Stimulated activated CD8-positive, alpha-beta memory T cell treated with anti-CD3 and anti-CD28 coated beads, Interleukin-4, amount 100 ng/mL, for 48 hours (primary cell): ENCODE results near the gene RTF2.
"Not testable (repeated sequence)": the region's sequence is repeated elsewhere in the genome, so short reads cannot be mapped to it uniquely, and the experiment has no call there.

Experiments
- DNase-seq: peaks from one replicate; pipeline ENCODE4 v3.0.0-alpha.2; 2020

The RTF2 gene

DNA sequence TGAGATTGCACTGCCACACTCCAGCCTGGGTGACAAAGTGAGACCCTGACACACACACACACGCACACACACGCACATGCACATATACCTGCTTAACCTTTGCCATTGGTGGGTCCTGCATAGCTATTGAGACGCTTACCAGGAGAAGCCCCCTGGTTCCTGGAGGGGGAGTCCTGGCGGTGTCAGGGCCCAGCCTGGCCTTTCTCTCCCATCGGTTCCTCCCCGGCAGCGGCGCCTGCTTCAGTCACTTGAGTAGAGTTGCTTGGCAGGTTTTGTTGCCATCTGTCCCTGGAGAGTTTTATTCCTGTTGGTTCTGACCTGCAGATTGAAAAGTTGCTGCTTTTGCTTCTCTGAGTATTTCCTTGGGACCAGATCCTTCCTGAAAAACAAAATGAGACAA, 35.5 kb downstream of the RTF2 start:
- no peak for DNase-seq

DNA sequence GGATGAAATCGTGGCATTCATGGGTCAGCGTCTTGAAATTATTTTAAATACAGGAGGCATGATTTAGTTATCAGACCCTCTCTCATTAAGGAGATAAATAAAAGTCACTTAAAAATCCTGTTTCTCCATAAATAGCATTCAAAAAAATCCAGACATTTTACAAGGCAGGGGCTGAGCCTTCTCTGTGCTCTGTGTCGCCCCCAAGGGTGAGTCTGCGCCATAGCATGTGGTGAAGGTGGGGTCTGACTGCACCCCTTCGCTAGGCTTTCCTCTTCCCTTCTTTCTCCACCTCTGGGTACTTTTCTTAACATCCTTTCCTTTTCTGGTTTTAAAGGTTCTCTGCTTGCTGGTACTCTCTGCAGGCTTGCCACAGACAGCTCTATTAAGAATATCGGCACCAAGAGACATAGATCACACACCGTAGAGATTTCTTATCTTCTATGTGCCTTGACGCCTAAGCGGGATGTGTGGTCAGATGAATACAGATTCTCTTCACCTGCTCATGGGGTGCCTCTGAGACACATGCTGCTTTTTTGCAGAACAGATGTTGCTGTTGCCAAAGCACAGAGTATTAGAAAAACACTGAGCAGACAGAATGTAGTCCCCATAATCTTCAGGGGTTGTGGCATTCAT, 36.1 kb downstream of the RTF2 start:
- peak; percentile 55 for DNase-seq

- DNase-seq = no peak
Observed at GRCh38 chr20:56506103-56506502, 37.7 kb downstream of the RTF2 start.

GRCh38 chr20:56511926-56512325, 43.5 kb downstream of the RTF2 start:
- DNase-seq = no peak

DNA sequence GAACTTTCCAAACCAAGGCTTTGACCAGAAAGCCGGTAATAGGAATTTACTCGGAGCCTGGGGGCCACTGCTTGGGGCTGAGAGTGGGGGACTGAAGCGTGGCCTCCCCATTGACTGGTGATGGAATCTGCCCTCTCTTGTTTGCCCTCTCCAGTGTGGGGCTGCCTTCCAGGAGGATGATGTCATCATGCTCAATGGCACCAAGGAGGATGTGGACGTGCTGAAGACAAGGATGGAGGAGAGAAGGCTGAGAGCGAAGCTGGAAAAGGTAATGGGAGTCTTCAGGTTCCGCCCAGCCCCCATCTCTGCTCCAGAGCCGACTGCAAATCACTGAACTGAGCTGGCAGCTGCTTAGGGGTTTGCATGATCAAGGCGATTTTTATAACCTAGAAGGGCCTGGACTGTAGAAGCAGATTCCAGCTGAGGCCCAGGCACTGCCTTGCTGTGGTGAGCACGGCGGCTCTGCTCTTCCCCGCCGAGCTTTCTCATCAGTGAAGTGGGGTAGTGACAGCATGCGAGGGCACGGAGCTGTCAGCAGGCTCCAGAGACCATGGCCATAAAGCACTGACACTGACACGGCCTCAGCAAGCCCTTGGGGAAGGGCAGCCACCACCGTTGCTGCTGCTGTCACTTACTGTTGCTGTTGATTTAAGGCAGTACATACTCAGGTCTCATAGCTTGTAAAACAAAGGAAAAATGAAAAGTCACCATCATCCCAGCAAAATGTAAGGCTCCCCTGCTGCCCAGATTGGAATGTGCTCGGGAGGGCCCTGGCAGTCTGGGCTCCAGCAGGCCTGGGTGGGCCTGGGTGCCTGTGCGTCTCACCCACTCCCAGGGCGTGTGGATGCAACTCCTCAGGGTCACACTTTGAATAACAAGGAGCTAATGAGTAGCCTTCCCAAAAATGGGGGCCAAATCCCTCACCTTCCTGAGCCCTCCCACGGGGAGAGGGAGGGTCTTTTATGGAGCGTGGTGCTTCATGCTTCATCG, 45.0 kb downstream of the RTF2 start:
- DNase-seq = no peak

DNA sequence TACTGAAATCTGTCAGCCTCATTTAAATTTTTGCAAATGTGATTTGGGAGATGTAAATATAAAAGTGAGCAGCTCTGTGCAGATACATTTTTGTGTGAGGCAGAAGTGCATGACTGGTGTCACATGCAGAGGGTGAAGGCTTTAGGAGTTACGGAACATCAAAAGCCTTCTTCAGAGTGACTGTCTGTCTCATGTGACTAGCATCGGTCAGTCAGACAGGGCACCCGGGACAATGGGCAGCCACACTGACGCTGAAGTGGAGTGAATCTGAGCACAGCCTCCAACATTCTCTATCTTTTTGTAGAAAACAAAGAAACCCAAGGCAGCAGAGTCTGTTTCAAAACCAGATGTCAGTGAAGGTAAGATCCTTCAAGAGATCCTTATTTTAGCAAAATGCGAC, 48.2 kb downstream of the RTF2 start:
- no peak for DNase-seq

- no peak for DNase-seq
Observed at GRCh38 chr20:56517211-56517610, 48.8 kb downstream of the RTF2 start.

DNA sequence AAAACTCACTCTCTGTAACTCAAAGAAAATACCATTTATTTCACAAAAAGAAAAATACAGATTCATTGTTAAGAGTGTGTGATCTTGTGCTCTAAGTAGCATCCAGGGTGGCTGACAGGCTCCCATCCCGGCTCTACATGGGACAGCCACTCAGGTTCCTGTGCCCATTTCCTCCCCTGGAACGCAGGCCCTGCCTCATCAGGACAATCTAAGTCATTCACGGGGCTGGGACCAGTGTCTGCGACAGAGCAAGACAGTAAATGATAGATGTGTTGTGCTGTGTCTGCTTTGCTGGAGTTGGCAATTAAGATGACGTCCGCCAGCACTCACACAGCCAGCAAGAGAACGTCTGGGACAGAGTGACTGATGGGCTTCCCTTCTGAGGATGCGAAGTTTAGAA, 49.2 kb downstream of the RTF2 start:
- DNase-seq = no peak

DNA sequence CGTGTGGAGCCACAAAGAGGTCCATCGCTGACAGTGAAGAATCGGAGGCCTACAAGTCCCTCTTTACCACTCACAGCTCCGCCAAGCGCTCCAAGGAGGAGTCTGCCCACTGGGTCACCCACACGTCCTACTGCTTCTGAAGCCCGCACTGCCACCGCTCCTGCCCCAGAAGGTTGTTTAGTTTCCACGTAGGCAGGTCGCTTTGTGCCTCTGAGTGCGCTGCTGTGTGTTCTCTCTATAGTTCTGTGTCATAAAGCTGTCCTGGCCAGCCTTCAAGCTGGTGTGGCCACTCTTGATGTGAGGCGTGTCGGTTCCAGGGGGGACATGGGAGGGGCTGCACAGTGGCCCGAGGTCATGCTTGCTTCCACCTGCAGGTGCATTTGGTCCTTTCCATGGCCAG, 49.7 kb downstream of the RTF2 start:
- no peak for DNase-seq

DNA sequence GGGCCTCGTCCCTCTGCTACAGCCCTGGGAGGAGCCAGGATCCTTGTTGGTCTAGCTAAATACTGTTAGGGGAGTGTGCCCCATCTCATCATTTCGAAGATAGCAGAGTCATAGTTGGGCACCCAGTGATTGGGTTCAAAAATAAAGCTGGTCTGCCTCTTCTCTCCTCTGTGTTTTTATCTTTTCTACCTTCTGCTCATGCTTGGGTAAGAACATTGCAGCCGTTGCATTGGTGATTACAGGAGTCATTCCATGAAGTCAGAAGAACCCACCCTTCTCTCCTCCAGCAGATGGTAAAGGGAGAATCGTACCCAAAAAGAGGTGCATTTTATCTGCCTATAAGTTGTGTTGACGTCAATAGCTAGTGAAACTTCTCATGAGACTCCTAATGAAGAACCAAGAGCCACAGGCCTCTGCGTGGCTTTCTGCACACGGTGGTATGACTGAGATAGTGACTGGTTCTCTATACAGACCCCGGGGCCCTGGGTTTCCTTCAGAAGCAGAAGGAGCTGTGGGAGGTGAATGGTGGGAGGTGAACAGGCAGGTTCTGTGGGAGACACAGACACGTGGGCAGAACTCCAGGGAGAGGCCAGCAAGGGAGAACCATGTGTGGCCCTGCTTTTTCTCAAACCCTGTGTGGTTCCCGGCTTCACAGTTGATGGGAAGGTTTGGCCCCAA, 50.4 kb downstream of the RTF2 start:
- DNase-seq = no peak

- no peak for DNase-seq
Observed at GRCh38 chr20:56519551-56519950, 51.1 kb downstream of the RTF2 start.

GRCh38 chr20:56520180-56520579, 51.8 kb downstream of the RTF2 start:
- DNase-seq = no peak

DNA sequence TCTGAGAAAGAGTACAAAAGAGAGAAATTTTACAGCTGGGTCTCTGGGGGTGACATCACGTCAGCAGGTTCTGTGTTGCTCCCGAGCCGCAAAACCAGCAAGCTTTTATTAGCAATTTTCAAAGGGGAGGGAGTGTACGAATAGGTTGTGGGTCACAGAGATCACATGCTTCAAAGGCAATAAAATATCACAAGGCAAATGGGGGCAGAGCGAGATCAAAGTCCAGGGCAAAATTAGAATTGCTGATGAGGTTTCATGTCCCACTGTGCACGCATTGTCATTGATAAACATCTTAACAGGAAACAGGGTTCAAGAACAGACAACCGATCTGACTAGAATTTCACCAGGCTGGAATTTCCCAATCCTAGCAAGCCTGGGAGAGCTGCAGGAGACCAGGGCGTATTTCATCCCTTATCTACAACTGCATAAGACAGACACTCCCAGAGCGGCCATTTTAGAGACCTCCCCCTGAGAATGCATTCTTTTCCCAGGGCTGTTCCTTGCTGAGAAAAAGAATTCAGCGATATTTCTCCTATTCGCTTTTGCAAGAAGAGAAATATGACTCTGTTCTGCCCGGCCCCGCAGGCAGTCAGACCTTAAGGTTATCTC, 52.4 kb downstream of the RTF2 start:
- not testable (repeated sequence) for DNase-seq

GRCh38 chr20:56522311-56522710, 53.9 kb downstream of the RTF2 start:
- DNase-seq = no peak

DNA sequence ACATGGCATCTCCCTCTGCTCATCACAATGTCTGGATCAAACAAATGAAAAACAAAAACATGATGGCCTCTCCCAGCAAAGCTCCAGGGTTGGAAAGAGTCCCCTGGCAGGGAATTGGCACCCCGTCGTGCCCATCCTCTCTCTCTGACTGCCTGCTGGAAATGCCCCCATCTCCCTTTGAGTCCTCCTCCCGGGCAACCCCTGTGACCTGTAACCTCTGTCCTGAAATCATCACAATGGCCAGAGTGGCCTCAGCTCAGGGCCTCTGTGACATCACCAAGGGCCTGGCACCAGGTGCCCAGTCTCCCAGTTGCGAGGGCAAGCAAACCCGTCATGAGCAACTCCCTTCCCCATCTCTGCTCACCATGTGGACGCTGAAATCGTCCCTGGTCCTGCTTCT, 56.0 kb downstream of the RTF2 start, which contains the start of gene FAM209A:
TSS of gene FAM209A (plus strand) at position 301 of the 400 bp plus-strand sequence. CDS start at position 366, 65 bp downstream.
- DNase-seq = not testable (repeated sequence)

- no peak for DNase-seq
Observed at GRCh38 chr20:56527521-56527920, 59.1 kb downstream of the RTF2 start.

DNA sequence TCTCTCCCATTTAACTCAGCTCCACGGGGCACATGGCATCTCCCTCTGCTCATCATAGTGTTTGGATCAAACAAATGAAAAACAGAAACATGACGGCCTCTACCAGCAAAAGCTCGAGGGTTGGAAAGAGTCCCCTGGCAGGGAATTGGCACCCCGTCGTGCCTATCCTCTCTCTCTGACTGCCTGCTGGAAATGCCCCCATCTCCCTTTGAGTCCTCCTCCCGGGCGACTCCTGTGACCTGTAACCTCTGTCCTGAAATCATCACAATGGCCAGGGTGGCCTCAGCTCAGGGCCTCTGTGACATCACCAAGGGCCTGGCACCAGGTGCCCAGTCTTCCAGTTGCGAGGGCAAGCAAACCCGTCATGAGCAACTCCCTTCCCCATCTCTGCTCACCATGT, 64.5 kb downstream of the RTF2 start, which contains the start of gene FAM209B:
TSS of gene FAM209B (plus strand) at position 301 of the 400 bp plus-strand sequence. CDS start at position 397, 96 bp downstream.
- DNase-seq = not testable (repeated sequence)

DNA sequence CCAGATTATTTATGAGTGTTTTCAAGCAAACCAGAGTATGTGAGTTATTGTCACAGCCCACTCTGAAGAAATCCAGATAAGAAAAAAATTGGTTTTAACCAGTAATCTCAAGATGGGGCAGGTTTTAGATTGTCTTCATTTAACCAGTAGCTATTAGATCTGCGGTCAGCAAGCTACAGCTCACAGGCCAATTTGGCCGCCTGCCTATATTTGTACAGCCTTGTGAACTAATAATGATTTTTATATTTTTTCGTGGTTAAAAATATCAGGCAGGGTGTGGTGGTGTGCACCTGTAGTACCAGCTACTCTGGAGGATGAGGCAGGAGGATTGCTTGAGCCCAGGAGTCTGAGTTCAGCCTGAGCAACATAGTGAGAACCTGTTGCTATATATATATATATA, 69.6 kb downstream of the RTF2 start:
- DNase-seq = no peak

DNA sequence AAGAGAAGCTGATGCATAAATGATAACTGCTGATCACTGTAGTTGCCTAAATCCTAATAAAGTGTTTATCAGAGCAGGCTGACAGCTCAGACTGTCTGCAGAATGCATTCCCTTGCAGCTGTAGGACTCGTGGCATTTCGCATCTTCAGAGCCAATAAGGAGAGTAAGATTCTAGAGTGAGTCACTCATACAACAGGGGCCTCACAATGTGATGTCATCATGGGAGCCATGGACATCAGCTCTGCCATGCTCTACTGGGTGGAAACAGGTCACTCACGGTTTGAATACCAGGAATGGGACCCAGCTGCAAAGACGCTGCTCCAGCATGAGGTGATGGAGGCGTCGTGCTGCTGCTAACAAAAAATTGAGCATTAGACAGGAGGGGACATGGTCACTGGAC, 72.0 kb downstream of the RTF2 start:
- no peak for DNase-seq

- DNase-seq = no peak
Observed at GRCh38 chr20:56542489-56543030, 74.1 kb downstream of the RTF2 start.

DNA sequence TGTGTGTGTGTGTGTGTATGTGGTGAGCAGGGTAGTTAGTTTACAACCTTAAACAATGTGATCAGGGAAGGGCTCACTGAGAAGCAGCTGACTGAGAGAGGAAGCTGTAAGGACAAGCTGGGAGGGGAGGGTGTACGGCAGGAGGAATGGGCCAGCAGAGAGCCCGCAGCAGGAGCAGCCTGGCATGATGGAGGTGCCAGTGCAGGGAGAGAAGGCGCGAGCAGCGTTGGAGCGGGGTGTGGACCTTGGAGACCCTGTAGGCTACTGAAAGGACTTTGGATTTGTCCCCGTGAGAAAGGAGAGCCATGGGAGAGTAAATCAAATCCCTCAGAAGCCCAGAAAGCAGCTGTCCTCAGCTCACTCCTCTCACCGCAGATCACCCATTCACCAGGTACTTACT, 83.1 kb downstream of the RTF2 start:
- no peak for DNase-seq

DNA sequence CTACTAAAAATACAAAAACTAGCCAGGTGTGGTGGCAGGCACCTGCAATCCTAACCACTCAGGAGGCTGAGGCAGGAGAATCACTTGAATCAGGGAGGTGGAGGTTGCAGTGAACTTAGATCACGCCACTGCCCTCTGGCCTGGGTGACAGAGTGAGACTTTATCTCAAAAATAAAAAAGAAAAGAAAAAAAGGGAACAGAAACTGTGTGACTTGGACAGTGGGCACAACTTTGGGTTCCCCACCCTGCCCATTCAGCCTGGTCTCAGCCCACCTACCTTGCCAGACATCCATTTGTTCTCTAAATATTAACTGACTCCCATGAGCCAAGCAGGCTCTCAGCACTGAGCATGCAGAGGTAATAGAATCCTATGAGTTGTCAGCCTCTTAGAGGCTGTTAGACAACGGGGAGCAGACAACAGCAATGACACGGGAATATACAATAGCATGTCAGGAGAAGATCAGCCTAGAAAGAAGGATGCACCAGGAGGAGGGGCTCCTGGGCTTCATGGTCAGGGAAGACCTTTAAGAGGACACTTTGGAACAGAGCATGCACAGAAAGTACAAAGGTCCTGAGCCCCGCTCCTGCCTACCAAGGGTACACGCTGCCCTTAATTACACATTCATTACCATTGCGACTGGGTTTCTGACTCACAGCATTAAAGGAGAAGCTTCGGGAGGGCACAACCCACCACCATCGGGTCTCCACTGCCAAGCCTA, 84.6 kb downstream of the RTF2 start:
- DNase-seq = no peak
